GM12865 (cell line): ENCODE measurements around the gene TMC6.

ENCODE experiments used
- DNase-seq: peaks from one replicate; pipeline ENCODE4 v3.0.0; 2010; ENCODE audit warnings: low read depth
- H3K4me3 ChIP-seq: 2 replicates; pipeline ENCODE4 v1.5.1; 2011; ENCODE audit warnings: mild to moderate bottlenecking, low read depth, low read length, control low read depth
- CTCF ChIP-seq: IDR thresholded peaks from 2 replicates; pipeline ENCODE4 v1.5.1; 2011; ENCODE audit warnings: low read length, control low read depth, low read depth, inconsistent platforms; ENCODE audit not compliant: insufficient read depth; ENCODE audit errors: missing control alignments

Gene TMC6

GRCh38 chr17:78137392-78138203 is 9.0 kb upstream of the TMC6 start:
- DNase-seq = peak; percentile 68
- peak; percentile 75 for TF ChIP-seq CTCF
- no peak overlapping the region for H3K4me3 ChIP-seq

- no peak for TF ChIP-seq CTCF
- DNase-seq = no peak
- H3K4me3 ChIP-seq = no peak overlapping the region
Measured at GRCh38 chr17:78135858-78136500, 7.4 kb upstream of the TMC6 start.

GRCh38 chr17:78134899-78135385 is 6.4 kb upstream of the TMC6 start:
- no peak for DNase-seq
- H3K4me3 ChIP-seq = no peak overlapping the region
- TF ChIP-seq CTCF = no peak

GRCh38 chr17:78133971-78134898 is 5.7 kb upstream of the TMC6 start:
- peak; percentile 78 for TF ChIP-seq CTCF
- peak; percentile 90 for DNase-seq

GRCh38 chr17:78133179-78133951 is 4.8 kb upstream of the TMC6 start:
- DNase-seq = no peak
- peak overlapping the region; percentile 87 for H3K4me3 ChIP-seq
- no peak for TF ChIP-seq CTCF

More at GRCh38 chr17:78133971-78134898, 5.7 kb upstream of the TMC6 start:
- peak overlapping the region; percentile 87 for H3K4me3 ChIP-seq

- TF ChIP-seq CTCF = no peak
- peak overlapping the region; percentile 87 for H3K4me3 ChIP-seq
- no peak for DNase-seq
Measured at GRCh38 chr17:78132767-78133178, 4.2 kb upstream of the TMC6 start.
